Measurements from ENCODE around the gene MBOAT2.

GRCh38 chr2:8856176-8856575 is 147.3 kb downstream of the MBOAT2 start:
- no peak for TF ChIP-seq ZNF274 (IDR thresholded peaks at IDR 0.05; ENCODE audit: low read depth, low read length)
- no peak for TF ChIP-seq YY1 (IDR thresholded peaks at IDR 0.05; ENCODE audit: extremely low read depth, insufficient replicate concordance, low read depth, low read length)
- TF ChIP-seq CTCF (IDR thresholded peaks at IDR 0.05 in 2 of 3, conservative IDR thresholded peaks at IDR 0.05 in 1 of 3; ENCODE audit: borderline replicate concordance in 1 of 3, insufficient read depth in 1 of 3, low read depth in 2 of 3, low read length in 2 of 3) = no peak
- TF ChIP-seq MAX (IDR thresholded peaks at IDR 0.05) = no peak
- no peak for TF ChIP-seq REST (IDR thresholded peaks at IDR 0.05; ENCODE audit: low read depth)
- TF ChIP-seq SP1 (IDR thresholded peaks at IDR 0.05; ENCODE audit: low read depth) = no peak
- no peak for TF ChIP-seq EGR1 (IDR thresholded peaks at IDR 0.05; ENCODE audit: low read depth)
- TF ChIP-seq POLR2AphosphoS5 (IDR thresholded peaks at IDR 0.05; ENCODE audit: low read depth, low read length) = no peak

All from HCT116 (cell line).